Measurements from ENCODE around the gene DEK. TPM values are rescaled to one million over a fixed set of nuclear protein-coding genes. Genes with fewer than 3 reads are reported as not detected.

Gene DEK
- total and polyA plus RNA-seq, 2 experiments from 2014 or later: 101 to 116 TPM

- peaks cover 9% of the 10 kb centered on the region for H3K4me1 ChIP-seq (ENCODE audit: insufficient read depth)
- H3K27ac ChIP-seq: no peak overlapping the region
- no peak overlapping the region for H2AFZ ChIP-seq
- no peak for DNase-seq
- WGBS, 2 experiments (ENCODE audit: low coverage in 1 of 2, low lambda C conversion rate in 2 of 2, missing lambda C conversion rate in 2 of 2): 96 to 99% methylated on average over 4 of the region's 4 CpGs
- peaks cover 40% of the 10 kb centered on the region for H3F3A ChIP-seq (ENCODE audit: insufficient read depth)
- H3K36me3 ChIP-seq (ENCODE audit: low read depth): peaks cover 49% of the 10 kb centered on the region
- H3K9me2 ChIP-seq (ENCODE audit: insufficient read depth): no peaks in the 10 kb centered on the region
- H4K20me1 ChIP-seq (ENCODE audit: insufficient read depth): no peaks in the 10 kb centered on the region
- no peaks in the 10 kb centered on the region for H3K27me3 ChIP-seq (replicated peaks; ENCODE audit: insufficient read depth)
- no peak overlapping the region for H3K4me2 ChIP-seq (ENCODE audit: unreplicated experiment)
- no peaks in the 10 kb centered on the region for H3K9me3 ChIP-seq (ENCODE audit: low read depth)
- H3K9ac ChIP-seq: no peak overlapping the region
- in situ Hi-C loops (cut with MboI): no loop called here
- peaks cover 17% of the 10 kb centered on the region for H3K79me2 ChIP-seq (ENCODE audit: insufficient read depth)
- TF ChIP-seq EZH2phosphoT487 (IDR thresholded peaks at IDR 0.05; ENCODE audit: insufficient read depth, low read depth) (no peak), EZH2 (IDR thresholded peaks at IDR 0.05; ENCODE audit: insufficient read depth, poor library complexity, severe bottlenecking) (no peak)
- no peak overlapping the region for H3K4me3 ChIP-seq
These were observed 43.1 kb downstream of the DEK start for GRCh38 chr6:18221288-18221615.

- Histone ChIP-seq H3K4me3 (no peak overlapping the region), H3K4me1 (ENCODE audit: insufficient read depth) (no peaks in the 10 kb centered on the region; the same call in 1 of the 2 replicates), H3K9me2 (ENCODE audit: insufficient read depth) (no peaks in the 10 kb centered on the region), H3F3A (ENCODE audit: insufficient read depth) (peaks cover 23% of the 10 kb centered on the region; the same call in 1 of the 2 replicates), H4K20me1 (ENCODE audit: insufficient read depth) (no peaks in the 10 kb centered on the region), H3K79me2 (ENCODE audit: insufficient read depth) (peaks cover 8% of the 10 kb centered on the region), H3K4me2 (ENCODE audit: unreplicated experiment) (no peak overlapping the region), H3K36me3 (ENCODE audit: low read depth) (peaks cover 42% of the 10 kb centered on the region), H3K9me3 (ENCODE audit: low read depth) (no peaks in the 10 kb centered on the region), H3K27me3 (replicated peaks; ENCODE audit: insufficient read depth) (no peaks in the 10 kb centered on the region), H3K9ac (no peak overlapping the region), H2AFZ (no peak overlapping the region), H3K27ac (no peak overlapping the region)
- no peak for DNase-seq
- in situ Hi-C loops (cut with MboI): no loop called here
- 94% methylated on average over 7 of the region's 7 CpGs for WGBS, 2 experiments (ENCODE audit: low coverage in 1 of 2, low lambda C conversion rate in 2 of 2, missing lambda C conversion rate in 2 of 2)
- TF ChIP-seq EZH2 (IDR thresholded peaks at IDR 0.05; ENCODE audit: insufficient read depth, poor library complexity, severe bottlenecking) (no peak), EZH2phosphoT487 (IDR thresholded peaks at IDR 0.05; ENCODE audit: insufficient read depth, low read depth) (no peak)
These were observed 44.7 kb downstream of the DEK start for GRCh38 chr6:18219591-18219990.

DNA sequence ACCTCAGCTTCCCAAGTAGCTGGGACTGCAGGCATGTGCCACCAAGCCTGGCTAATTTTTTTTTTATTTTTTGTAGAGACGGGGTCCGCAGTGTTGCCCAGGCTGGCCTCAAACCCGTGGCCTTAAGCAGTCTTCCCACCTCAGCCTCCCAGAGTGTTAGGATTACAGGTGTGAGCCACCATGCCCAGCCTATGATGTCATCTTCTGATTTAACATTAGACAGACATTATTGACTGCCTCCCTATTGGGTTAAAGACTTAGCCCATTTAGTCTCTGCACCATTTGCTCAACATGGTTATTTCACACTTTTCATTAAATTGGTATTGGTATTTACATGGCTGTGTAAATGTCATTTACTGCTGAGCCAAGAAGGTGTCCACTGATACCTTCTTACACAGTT lies 46.1 kb downstream of the DEK start:
- WGBS, 2 experiments (ENCODE audit: low coverage in 1 of 2, low lambda C conversion rate in 2 of 2, missing lambda C conversion rate in 2 of 2): 88 to 90% methylated on average over 3 of the region's 3 CpGs
- Histone ChIP-seq H3F3A (ENCODE audit: insufficient read depth) (peaks cover 20% of the 10 kb centered on the region; the same call in 1 of the 2 replicates), H3K4me2 (ENCODE audit: unreplicated experiment) (no peak overlapping the region), H3K79me2 (ENCODE audit: insufficient read depth) (no peaks in the 10 kb centered on the region), H3K4me1 (ENCODE audit: insufficient read depth) (no peaks in the 10 kb centered on the region; the same call in 1 of the 2 replicates), H3K27me3 (replicated peaks; ENCODE audit: insufficient read depth) (no peaks in the 10 kb centered on the region), H4K20me1 (ENCODE audit: insufficient read depth) (no peaks in the 10 kb centered on the region), H3K9ac (no peak overlapping the region), H3K27ac (no peak overlapping the region), H3K4me3 (no peak overlapping the region), H3K9me3 (ENCODE audit: low read depth) (no peaks in the 10 kb centered on the region), H2AFZ (no peak overlapping the region), H3K9me2 (ENCODE audit: insufficient read depth) (no peaks in the 10 kb centered on the region), H3K36me3 (ENCODE audit: low read depth) (peaks cover 28% of the 10 kb centered on the region)
- in situ Hi-C loops (cut with MboI): no loop called here
- DNase-seq: no peak
- TF ChIP-seq EZH2phosphoT487 (IDR thresholded peaks at IDR 0.05; ENCODE audit: insufficient read depth, low read depth) (no peak), EZH2 (IDR thresholded peaks at IDR 0.05; ENCODE audit: insufficient read depth, poor library complexity, severe bottlenecking) (no peak)

DNA sequence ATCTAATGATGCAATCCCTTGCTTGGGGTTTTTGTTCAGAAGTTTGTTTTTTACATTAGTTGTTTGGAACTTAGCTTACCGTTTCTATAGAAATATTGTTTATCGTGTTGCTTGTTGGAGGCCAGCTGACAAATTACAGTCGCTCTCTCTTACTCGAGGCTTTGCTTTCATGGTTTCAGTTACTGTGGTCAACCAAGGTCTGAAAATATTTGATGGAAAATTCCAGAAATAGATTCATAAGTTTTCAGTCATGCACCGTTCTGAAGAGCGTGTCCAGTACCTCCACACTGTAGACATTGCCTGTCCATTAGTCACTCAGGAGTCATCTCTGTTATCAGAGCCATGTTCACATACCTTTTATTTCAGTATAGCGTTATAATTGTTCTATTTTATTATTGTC lies 47.9 kb downstream of the DEK start:
- DNase-seq: peak; percentile 43
- peaks cover 20% of the 10 kb centered on the region; the same call in 1 of the 2 replicates for H3F3A ChIP-seq (ENCODE audit: insufficient read depth)

More for the DNA sequence above, 47.9 kb downstream of the DEK start:
- Histone ChIP-seq H3K4me1 (ENCODE audit: insufficient read depth) (no peaks in the 10 kb centered on the region; the same call in 1 of the 2 replicates), H4K20me1 (ENCODE audit: insufficient read depth) (no peaks in the 10 kb centered on the region), H3K27ac (peak overlapping the region; percentile 59), H3K9me3 (ENCODE audit: low read depth) (no peaks in the 10 kb centered on the region), H3K9ac (no peak overlapping the region), H3K36me3 (ENCODE audit: low read depth) (peaks cover 12% of the 10 kb centered on the region; the same call in 1 of the 2 replicates), H3K4me3 (no peak overlapping the region), H3K79me2 (ENCODE audit: insufficient read depth) (no peaks in the 10 kb centered on the region), H3K9me2 (ENCODE audit: insufficient read depth) (no peaks in the 10 kb centered on the region), H3K27me3 (replicated peaks; ENCODE audit: insufficient read depth) (no peaks in the 10 kb centered on the region), H3K4me2 (ENCODE audit: unreplicated experiment) (no peak overlapping the region), H2AFZ (no peak overlapping the region)
- TF ChIP-seq EZH2 (IDR thresholded peaks at IDR 0.05; ENCODE audit: insufficient read depth, poor library complexity, severe bottlenecking): no peak
- TF ChIP-seq EZH2phosphoT487 (IDR thresholded peaks at IDR 0.05; ENCODE audit: insufficient read depth, low read depth): no peak
- in situ Hi-C loops (cut with MboI): no loop called here
- 69 to 73% methylated on average over 7 of the region's 7 CpGs for WGBS, 2 experiments (ENCODE audit: low coverage in 1 of 2, low lambda C conversion rate in 2 of 2, missing lambda C conversion rate in 2 of 2)
